Measurements from ENCODE around the gene RBM20.

Gene RBM20

DNA sequence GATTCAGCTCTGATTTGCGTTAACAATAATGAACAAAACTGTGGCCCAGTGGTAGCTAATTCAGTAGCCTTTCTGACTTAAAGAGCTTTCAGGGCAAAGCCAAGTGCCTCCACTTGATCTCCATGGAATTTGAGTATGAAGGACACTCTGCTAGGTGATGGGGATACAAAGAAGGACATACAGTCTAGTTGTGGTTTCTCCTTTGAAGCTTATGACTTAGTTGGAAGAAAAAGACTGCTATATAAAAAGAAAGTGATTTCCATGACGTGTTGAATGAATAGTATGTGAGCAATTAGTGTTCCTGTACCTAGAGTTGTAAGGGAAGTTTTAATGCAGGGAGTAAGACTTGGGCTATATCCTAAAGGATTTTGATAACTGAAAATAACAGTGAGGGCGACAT, 235.9 kb downstream of the RBM20 start:
- no peak for ATAC-seq
- no peak for TF ChIP-seq ZNF565 (CRISPR knock-in tag; conservative IDR thresholded peaks at IDR 0.05; ENCODE audit: low read depth)
- no peak for TF ChIP-seq OSR1 (CRISPR knock-in tag; IDR thresholded peaks at IDR 0.05)
- TF ChIP-seq, protein P1, sequence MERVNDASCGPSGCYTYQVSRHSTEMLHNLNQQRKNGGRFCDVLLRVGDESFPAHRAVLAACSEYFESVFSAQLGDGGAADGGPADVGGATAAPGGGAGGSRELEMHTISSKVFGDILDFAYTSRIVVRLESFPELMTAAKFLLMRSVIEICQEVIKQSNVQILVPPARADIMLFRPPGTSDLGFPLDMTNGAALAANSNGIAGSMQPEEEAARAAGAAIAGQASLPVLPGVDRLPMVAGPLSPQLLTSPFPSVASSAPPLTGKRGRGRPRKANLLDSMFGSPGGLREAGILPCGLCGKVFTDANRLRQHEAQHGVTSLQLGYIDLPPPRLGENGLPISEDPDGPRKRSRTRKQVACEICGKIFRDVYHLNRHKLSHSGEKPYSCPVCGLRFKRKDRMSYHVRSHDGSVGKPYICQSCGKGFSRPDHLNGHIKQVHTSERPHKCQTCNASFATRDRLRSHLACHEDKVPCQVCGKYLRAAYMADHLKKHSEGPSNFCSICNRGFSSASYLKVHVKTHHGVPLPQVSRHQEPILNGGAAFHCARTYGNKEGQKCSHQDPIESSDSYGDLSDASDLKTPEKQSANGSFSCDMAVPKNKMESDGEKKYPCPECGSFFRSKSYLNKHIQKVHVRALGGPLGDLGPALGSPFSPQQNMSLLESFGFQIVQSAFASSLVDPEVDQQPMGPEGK (CRISPR knock-in tag; IDR thresholded peaks at IDR 0.05; ENCODE audit: borderline replicate concordance) = no peak
- TF ChIP-seq GLIS3 (CRISPR knock-in tag; IDR thresholded peaks at IDR 0.05) = no peak
- TF ChIP-seq, protein P2, sequence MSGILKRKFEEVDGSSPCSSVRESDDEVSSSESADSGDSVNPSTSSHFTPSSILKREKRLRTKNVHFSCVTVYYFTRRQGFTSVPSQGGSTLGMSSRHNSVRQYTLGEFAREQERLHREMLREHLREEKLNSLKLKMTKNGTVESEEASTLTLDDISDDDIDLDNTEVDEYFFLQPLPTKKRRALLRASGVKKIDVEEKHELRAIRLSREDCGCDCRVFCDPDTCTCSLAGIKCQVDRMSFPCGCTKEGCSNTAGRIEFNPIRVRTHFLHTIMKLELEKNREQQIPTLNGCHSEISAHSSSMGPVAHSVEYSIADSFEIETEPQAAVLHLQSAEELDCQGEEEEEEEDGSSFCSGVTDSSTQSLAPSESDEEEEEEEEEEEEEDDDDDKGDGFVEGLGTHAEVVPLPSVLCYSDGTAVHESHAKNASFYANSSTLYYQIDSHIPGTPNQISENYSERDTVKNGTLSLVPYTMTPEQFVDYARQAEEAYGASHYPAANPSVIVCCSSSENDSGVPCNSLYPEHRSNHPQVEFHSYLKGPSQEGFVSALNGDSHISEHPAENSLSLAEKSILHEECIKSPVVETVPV (CRISPR knock-in tag; IDR thresholded peaks at IDR 0.05) = no peak
- no peak for TF ChIP-seq TOX (CRISPR knock-in tag; IDR thresholded peaks at IDR 0.05; ENCODE audit: borderline replicate concordance)
- TF ChIP-seq, protein P3, sequence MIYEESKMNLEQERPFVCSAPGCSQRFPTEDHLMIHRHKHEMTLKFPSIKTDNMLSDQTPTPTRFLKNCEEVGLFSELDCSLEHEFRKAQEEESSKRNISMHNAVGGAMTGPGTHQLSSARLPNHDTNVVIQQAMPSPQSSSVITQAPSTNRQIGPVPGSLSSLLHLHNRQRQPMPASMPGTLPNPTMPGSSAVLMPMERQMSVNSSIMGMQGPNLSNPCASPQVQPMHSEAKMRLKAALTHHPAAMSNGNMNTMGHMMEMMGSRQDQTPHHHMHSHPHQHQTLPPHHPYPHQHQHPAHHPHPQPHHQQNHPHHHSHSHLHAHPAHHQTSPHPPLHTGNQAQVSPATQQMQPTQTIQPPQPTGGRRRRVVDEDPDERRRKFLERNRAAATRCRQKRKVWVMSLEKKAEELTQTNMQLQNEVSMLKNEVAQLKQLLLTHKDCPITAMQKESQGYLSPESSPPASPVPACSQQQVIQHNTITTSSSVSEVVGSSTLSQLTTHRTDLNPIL (CRISPR knock-in tag; IDR thresholded peaks at IDR 0.05; ENCODE audit: low read depth) = no peak
- TF ChIP-seq SNAI2 (CRISPR knock-in tag; IDR thresholded peaks at IDR 0.05) = no peak
- TF ChIP-seq ZFP30 (CRISPR knock-in tag; IDR thresholded peaks at IDR 0.05) = no peak
- no peak for TF ChIP-seq PPARA (CRISPR knock-in tag; IDR thresholded peaks at IDR 0.05; ENCODE audit: borderline replicate concordance)
- no peak for TF ChIP-seq ARNTL (CRISPR knock-in tag; IDR thresholded peaks at IDR 0.05; ENCODE audit: borderline replicate concordance, low read depth)
- TF ChIP-seq TCF4 (CRISPR knock-in tag; IDR thresholded peaks at IDR 0.05; ENCODE audit: borderline replicate concordance) = no peak
- TF ChIP-seq ISL1 (CRISPR knock-in tag; IDR thresholded peaks at IDR 0.05) = no peak
- TF ChIP-seq, protein P4, sequence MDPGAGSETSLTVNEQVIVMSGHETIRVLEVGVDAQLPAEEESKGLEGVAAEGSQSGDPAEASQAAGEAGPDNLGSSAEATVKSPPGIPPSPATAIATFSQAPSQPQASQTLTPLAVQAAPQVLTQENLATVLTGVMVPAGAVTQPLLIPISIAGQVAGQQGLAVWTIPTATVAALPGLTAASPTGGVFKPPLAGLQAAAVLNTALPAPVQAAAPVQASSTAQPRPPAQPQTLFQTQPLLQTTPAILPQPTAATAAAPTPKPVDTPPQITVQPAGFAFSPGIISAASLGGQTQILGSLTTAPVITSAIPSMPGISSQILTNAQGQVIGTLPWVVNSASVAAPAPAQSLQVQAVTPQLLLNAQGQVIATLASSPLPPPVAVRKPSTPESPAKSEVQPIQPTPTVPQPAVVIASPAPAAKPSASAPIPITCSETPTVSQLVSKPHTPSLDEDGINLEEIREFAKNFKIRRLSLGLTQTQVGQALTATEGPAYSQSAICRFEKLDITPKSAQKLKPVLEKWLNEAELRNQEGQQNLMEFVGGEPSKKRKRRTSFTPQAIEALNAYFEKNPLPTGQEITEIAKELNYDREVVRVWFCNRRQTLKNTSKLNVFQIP (CRISPR knock-in tag; IDR thresholded peaks at IDR 0.05; ENCODE audit: borderline replicate concordance, low read depth) = no peak
- TF ChIP-seq CSDC2 (CRISPR knock-in tag; IDR thresholded peaks at IDR 0.05) = no peak
- no peak for TF ChIP-seq ZNF70 (CRISPR knock-in tag; IDR thresholded peaks at IDR 0.05)

DNA sequence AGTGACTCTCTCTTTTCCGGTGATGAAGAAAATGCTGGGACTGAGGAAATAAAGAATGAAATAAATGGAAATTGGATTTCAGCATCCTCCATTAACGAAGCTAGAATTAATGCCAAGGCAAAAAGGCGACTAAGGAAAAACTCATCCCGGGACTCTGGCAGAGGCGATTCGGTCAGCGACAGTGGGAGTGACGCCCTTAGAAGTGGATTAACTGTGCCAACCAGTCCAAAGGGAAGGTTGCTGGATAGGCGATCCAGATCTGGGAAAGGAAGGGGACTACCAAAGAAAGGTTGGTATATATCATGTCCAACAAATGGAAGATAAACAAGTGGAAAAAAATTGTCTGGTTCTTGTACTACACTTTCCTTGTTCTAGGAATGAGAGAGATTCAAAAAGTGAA, 237.1 kb downstream of the RBM20 start:
- TF ChIP-seq OSR1 (CRISPR knock-in tag; IDR thresholded peaks at IDR 0.05) (no peak), BACH2 (CRISPR knock-in tag; IDR thresholded peaks at IDR 0.05; ENCODE audit: borderline replicate concordance) (no peak), ZFP30 (CRISPR knock-in tag; IDR thresholded peaks at IDR 0.05) (no peak), ESRRG (CRISPR knock-in tag; IDR thresholded peaks at IDR 0.05) (no peak), PPARA (CRISPR knock-in tag; IDR thresholded peaks at IDR 0.05; ENCODE audit: borderline replicate concordance) (no peak), CSDC2 (CRISPR knock-in tag; IDR thresholded peaks at IDR 0.05) (no peak), GLIS3 (CRISPR knock-in tag; IDR thresholded peaks at IDR 0.05) (no peak), ARNTL (CRISPR knock-in tag; IDR thresholded peaks at IDR 0.05; ENCODE audit: borderline replicate concordance, low read depth) (no peak), ISL1 (CRISPR knock-in tag; IDR thresholded peaks at IDR 0.05) (no peak)
- TF ChIP-seq, protein P2 (CRISPR knock-in tag; IDR thresholded peaks at IDR 0.05) = no peak
- TF ChIP-seq, protein P4 (CRISPR knock-in tag; IDR thresholded peaks at IDR 0.05; ENCODE audit: borderline replicate concordance, low read depth) = no peak
- no peak for ATAC-seq

DNA sequence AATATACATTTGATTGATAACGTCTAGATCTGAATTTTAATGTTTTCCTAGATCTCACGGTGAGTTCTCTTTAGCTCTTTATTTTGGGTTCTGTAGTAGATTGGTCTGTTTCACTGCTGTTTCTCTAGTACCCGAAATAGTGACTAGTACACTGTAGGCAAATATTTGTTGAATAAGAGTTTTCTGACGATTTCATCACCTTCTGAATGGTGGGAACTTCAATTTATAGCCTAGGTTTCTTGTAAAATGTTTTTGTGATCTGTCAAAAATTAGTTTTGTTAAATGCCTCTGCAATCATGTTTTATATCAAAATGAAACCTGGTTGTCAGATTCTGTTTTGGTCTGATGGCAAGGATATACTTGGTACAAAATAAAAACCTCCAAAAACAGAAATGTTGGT, 237.8 kb downstream of the RBM20 start:
- TF ChIP-seq ZFP3 (CRISPR knock-in tag; IDR thresholded peaks at IDR 0.05) = no peak
- TF ChIP-seq ZNF8 (CRISPR knock-in tag; IDR thresholded peaks at IDR 0.05) = no peak
- TF ChIP-seq, protein P4 (CRISPR knock-in tag; IDR thresholded peaks at IDR 0.05; ENCODE audit: borderline replicate concordance, low read depth) = no peak
- TF ChIP-seq, protein P2 (CRISPR knock-in tag; IDR thresholded peaks at IDR 0.05) = no peak
- no peak for TF ChIP-seq TCF4 (CRISPR knock-in tag; IDR thresholded peaks at IDR 0.05; ENCODE audit: borderline replicate concordance)
- no peak for TF ChIP-seq CSDC2 (CRISPR knock-in tag; IDR thresholded peaks at IDR 0.05)
- no peak for TF ChIP-seq OSR1 (CRISPR knock-in tag; IDR thresholded peaks at IDR 0.05)
- TF ChIP-seq, protein P1 (CRISPR knock-in tag; IDR thresholded peaks at IDR 0.05; ENCODE audit: borderline replicate concordance) = no peak
- TF ChIP-seq ZNF565 (CRISPR knock-in tag; conservative IDR thresholded peaks at IDR 0.05; ENCODE audit: low read depth) = no peak
- no peak for TF ChIP-seq RARB (CRISPR knock-in tag; IDR thresholded peaks at IDR 0.05)
- no peak for TF ChIP-seq ZFP30 (CRISPR knock-in tag; IDR thresholded peaks at IDR 0.05)
- TF ChIP-seq ZNF70 (CRISPR knock-in tag; IDR thresholded peaks at IDR 0.05) = no peak
- TF ChIP-seq TOX (CRISPR knock-in tag; IDR thresholded peaks at IDR 0.05; ENCODE audit: borderline replicate concordance) = no peak
- no peak for ATAC-seq

All from SK-N-SH treated with all-trans-retinoic acid at 6 μM for 48 hours (cell line).